Measurements from ENCODE around the gene NR1H3. TPM values are rescaled to one million over a fixed set of nuclear protein-coding genes. Genes with fewer than 3 reads are reported as not detected.

Gene NR1H3
- polyA plus RNA-seq, 3 donors = 4.4 to 20.3 (median 9.3) TPM

GRCh38 chr11:47254386-47254785, 3.4 kb upstream of the NR1H3 start:
- Histone ChIP-seq H3K9me3 (replicated peaks in 1 of 2; ENCODE audit: control insufficient read depth in 1 of 2, insufficient read depth in 1 of 2, low read length in 2 of 2) (no peaks in the 10 kb centered on the region), H3K4me2 (replicated peaks; ENCODE audit: extremely low read depth, low read length, poor library complexity, severe bottlenecking) (peak overlapping the region; percentile 66), H3K79me2 (ENCODE audit: insufficient read depth, low read length) (peaks cover 9% of the 10 kb centered on the region), H3K4me1 (ENCODE audit: control insufficient read depth in 1 of 2, insufficient read depth in 2 of 2, low read length in 2 of 2) (peaks cover 39 to 49% of the 10 kb centered on the region in 2 donors), H3K9ac (ENCODE audit: insufficient read depth, low read length, poor library complexity, severe bottlenecking) (peak overlapping the region; percentile 58), H2AFZ (ENCODE audit: insufficient read depth, low read depth, low read length, poor library complexity, severe bottlenecking) (no peak overlapping the region), H3K4me3 (replicated peaks in 1 of 3; ENCODE audit: low read depth in 2 of 3, low read length in 3 of 3) (peak overlapping the region in 1 of 3 experiments; percentile 45), H3K36me3 (replicated peaks in 1 of 2; ENCODE audit: control insufficient read depth in 1 of 2, insufficient read depth in 2 of 2, low read length in 2 of 2) (no peaks in the 10 kb centered on the region), H3K27ac (ENCODE audit: low read depth in 1 of 2, low read length in 2 of 2) (peak overlapping the region; percentile 77 to 82), H3K27me3 (ENCODE audit: control insufficient read depth in 2 of 2, insufficient read depth in 2 of 2, low read length in 2 of 2) (no peaks in the 10 kb centered on the region), H4K20me1 (ENCODE audit: insufficient read depth, low read length) (no peaks in the 10 kb centered on the region)
- Mint-ChIP-seq H3K27me3 (ENCODE audit: low read depth in 3 of 3) (no peaks in the 10 kb centered on the region), H3K9me3 (no peaks in the 10 kb centered on the region), H3K4me3 (peak overlapping the region; percentile 26 to 79), H3K27ac (peak overlapping the region; percentile 83 to 94 (median 88)), H3K4me1 (peaks cover 44% of the 10 kb centered on the region), H3K36me3 (no peaks in the 10 kb centered on the region)
- no peak for TF ChIP-seq CTCF (IDR thresholded peaks at IDR 0.05)
- WGBS (ENCODE audit: insufficient coverage) = 0% methylated on average over 2 of the region's 3 CpGs
- DNase-seq = peak; percentile 53 to 92 (median 73)
- intact Hi-C loops (cut with micrococcal nuclease) = loop anchor here in 1 of 2 donors (5.0 kb wide), 1 partner anchor 37 kb away; no protein-coding TSS in a partner anchor

GRCh38 chr11:47256374-47256773, 1.4 kb upstream of the NR1H3 start:
- H3K9me3 Mint-ChIP-seq = no peaks in the 10 kb centered on the region
- WGBS (ENCODE audit: insufficient coverage) = 80% methylated on average over 4 of the region's 6 CpGs
- no peaks in the 10 kb centered on the region for H3K27me3 ChIP-seq (ENCODE audit: control insufficient read depth in 2 of 2, insufficient read depth in 2 of 2, low read length in 2 of 2)
- H3K27ac Mint-ChIP-seq = no peak overlapping the region
- no peaks in the 10 kb centered on the region for H3K36me3 ChIP-seq (replicated peaks in 1 of 2; ENCODE audit: control insufficient read depth in 1 of 2, insufficient read depth in 2 of 2, low read length in 2 of 2)
- H3K79me2 ChIP-seq (ENCODE audit: insufficient read depth, low read length) = no peaks in the 10 kb centered on the region
- H3K27ac ChIP-seq (ENCODE audit: low read depth in 1 of 2, low read length in 2 of 2) = no peak overlapping the region
- H3K4me1 ChIP-seq (ENCODE audit: control insufficient read depth in 1 of 2, insufficient read depth in 2 of 2, low read length in 2 of 2) = peaks cover 36 to 49% of the 10 kb centered on the region in 2 donors
- peaks cover 0 to 2% (median 1%) of the 10 kb centered on the region in 3 donors for H3K27me3 Mint-ChIP-seq (ENCODE audit: low read depth in 3 of 3)
- no peak overlapping the region for H3K4me2 ChIP-seq (replicated peaks; ENCODE audit: extremely low read depth, low read length, poor library complexity, severe bottlenecking)
- no peak for TF ChIP-seq CTCF (IDR thresholded peaks at IDR 0.05)
- no peaks in the 10 kb centered on the region for H4K20me1 ChIP-seq (ENCODE audit: insufficient read depth, low read length)
- no peak overlapping the region for H3K4me3 ChIP-seq (replicated peaks in 1 of 3; ENCODE audit: low read depth in 2 of 3, low read length in 3 of 3)
- peaks cover 50% of the 10 kb centered on the region for H3K4me1 Mint-ChIP-seq
- peaks cover 0 to under 1% of the 10 kb centered on the region in 2 donors for H3K36me3 Mint-ChIP-seq
- H3K9me3 ChIP-seq (replicated peaks in 1 of 2; ENCODE audit: control insufficient read depth in 1 of 2, insufficient read depth in 1 of 2, low read length in 2 of 2) = no peaks in the 10 kb centered on the region
- H2AFZ ChIP-seq (ENCODE audit: insufficient read depth, low read depth, low read length, poor library complexity, severe bottlenecking) = no peak overlapping the region
- no peak overlapping the region for H3K4me3 Mint-ChIP-seq
- intact Hi-C loops (cut with micrococcal nuclease) = no loop called here
- DNase-seq = no peak
- no peak overlapping the region for H3K9ac ChIP-seq (ENCODE audit: insufficient read depth, low read length, poor library complexity, severe bottlenecking)

Data from CD14-positive monocyte (primary cell).